ENCODE results near the gene AP1M2.

- no peak for TF ChIP-seq CTCF (IDR thresholded peaks at IDR 0.05; ENCODE audit: extremely low read depth in 1 of 2, insufficient read depth in 1 of 2, low read depth in 1 of 2, low read length in 2 of 2)
- TF ChIP-seq JUN (IDR thresholded peaks at IDR 0.05; ENCODE audit: borderline replicate concordance, insufficient read depth, insufficient read length, low read depth), result no peak
- no peak for TF ChIP-seq POLR2A (IDR thresholded peaks at IDR 0.05; ENCODE audit: low read depth, low read length)
- TF ChIP-seq POLR2AphosphoS5 (IDR thresholded peaks at IDR 0.05; ENCODE audit: insufficient read depth, low read depth, low read length), result no peak
- no peak for TF ChIP-seq MAX (IDR thresholded peaks at IDR 0.05; ENCODE audit: insufficient read depth, insufficient read length)
- TF ChIP-seq EZH2 (IDR thresholded peaks at IDR 0.05; ENCODE audit: borderline replicate concordance, low read depth, low read length, severe bottlenecking), result no peak
- TF ChIP-seq MYC (IDR thresholded peaks at IDR 0.05; ENCODE audit: low read depth, low read length), result no peak
- no peak for TF ChIP-seq FOS (IDR thresholded peaks at IDR 0.05; ENCODE audit: borderline replicate concordance, insufficient read depth, low read length)
These were observed 20.3 kb downstream of the AP1M2 start for GRCh38 chr19:10566658-10567410.

Measured in endothelial cell of umbilical vein (primary cell).